PC-9 (cell line): Measurements from ENCODE around the gene WNK1. TPM values are rescaled to one million over a fixed set of nuclear protein-coding genes. Genes with fewer than 3 reads are reported as not detected.

Source experiments
- BruUV-seq: library from RNA; stranded (reverse); fragments of 400-500 nt; replicated peaks from 2 replicates; lab custom pipeline; 2021; lab: Mats Ljungman, UMichigan
- CTCF ChIA-PET: fragments of 300-600 bp; sonication (Branson Sonifier 250); formaldehyde crosslinking; loops from one replicate; lab custom pipeline; 2022; ENCODE audit warnings: antibody characterized with exemption; lab: Charles Lee
- POLR2A ChIA-PET: fragments of 300-600 bp; sonication (Branson Sonifier 250); formaldehyde crosslinking; loops from one replicate; lab custom pipeline; 2022; ENCODE audit warnings: antibody characterized with exemption; ENCODE audit not compliant: unreplicated experiment; lab: Charles Lee
- DNase-seq, 2 experiments: peaks; one replicate each; pipeline versions ENCODE4 v3.0.0 to v3.0.0-alpha.2; 2015 to 2022; ENCODE audit warnings: mixed read lengths in 1 of 2
- H2AFZ ChIP-seq: fragments of 200-600 bp; sonication (generic); 2 replicates; pipeline ENCODE4 v1.8.1; 2017; ENCODE audit warnings: antibody characterized with exemption
- H3F3A ChIP-seq: fragments of 200-600 bp; sonication (generic); 2 replicates; pipeline ENCODE4 v1.8.1; 2017; ENCODE audit warnings: antibody characterized with exemption, mild to moderate bottlenecking, low read depth; ENCODE audit not compliant: insufficient read depth
- H3K27ac ChIP-seq: fragments of 200-600 bp; sonication (generic); 2 replicates; pipeline ENCODE4 v1.6.1; 2016; ENCODE audit warnings: mixed run types
- H3K27me3 ChIP-seq: fragments of 200-600 bp; sonication (generic); 2 replicates; pipeline ENCODE4 v1.6.1; 2016; ENCODE audit warnings: low read depth, mixed run types; ENCODE audit not compliant: insufficient read depth
- H3K36me3 ChIP-seq: fragments of 200-600 bp; sonication (generic); 2 replicates; pipeline ENCODE4 v1.6.1; 2016; ENCODE audit warnings: low read depth, mixed run types
- H3K4me1 ChIP-seq: fragments of 200-600 bp; sonication (generic); replicated peaks from 2 replicates; pipeline ENCODE4 v1.6.1; 2016; ENCODE audit warnings: mixed run types; ENCODE audit not compliant: insufficient read depth
- H3K4me2 ChIP-seq: fragments of 200-600 bp; sonication (generic); 2 replicates; pipeline ENCODE4 v1.6.1; 2017; ENCODE audit warnings: mixed run types
- H3K4me3 ChIP-seq: fragments of 200-600 bp; sonication (generic); 2 replicates; pipeline ENCODE4 v1.6.1; 2016; ENCODE audit warnings: mixed run types
- H3K79me2 ChIP-seq: fragments of 200-600 bp; sonication (generic); 2 replicates; pipeline ENCODE4 v1.6.1; 2017; ENCODE audit warnings: low read depth, mixed run types
- H3K9me2 ChIP-seq: fragments of 200-600 bp; sonication (generic); 2 replicates; pipeline ENCODE4 v1.8.1; 2017; ENCODE audit warnings: mild to moderate bottlenecking; ENCODE audit not compliant: insufficient read depth
- H3K9me3 ChIP-seq: fragments of 200-600 bp; sonication (generic); 2 replicates; pipeline ENCODE4 v1.8.1; 2016; ENCODE audit warnings: low read depth; ENCODE audit not compliant: insufficient read depth
- H4K20me1 ChIP-seq: fragments of 200-600 bp; sonication (generic); 2 replicates; pipeline ENCODE4 v1.8.1; 2017; ENCODE audit not compliant: insufficient read depth
- EZH2 ChIP-seq: fragments of 200-600 bp; sonication (generic); IDR thresholded peaks from 2 replicates; pipeline ENCODE4 v1.8.0; 2017; ENCODE audit warnings: antibody characterized with exemption, low read depth
- intact Hi-C: fragments of 100-400 bp; cut with micrococcal nuclease; formaldehyde crosslinking; loops from one replicate; pipeline ENCODE4 v1.10.0; 2022; ENCODE audit not compliant: unreplicated experiment
- total RNA-seq: library from RNA; stranded (reverse); gene quantifications from 2 replicates; pipeline ENCODE4 v1.2.3, GENCODE V29; 2021
- TF ChIP-seq, protein P1 (sequence below): fragments of 200-600 bp; sonication (generic); conservative IDR thresholded peaks from 2 replicates; pipeline ENCODE4 v1.6.1; 2017; ENCODE audit warnings: mixed run types, antibody characterized with exemption, mild to moderate bottlenecking, moderate library complexity

The WNK1 gene
- total RNA-seq, 1 experiment from 2014 or later = 142 TPM

DNA sequence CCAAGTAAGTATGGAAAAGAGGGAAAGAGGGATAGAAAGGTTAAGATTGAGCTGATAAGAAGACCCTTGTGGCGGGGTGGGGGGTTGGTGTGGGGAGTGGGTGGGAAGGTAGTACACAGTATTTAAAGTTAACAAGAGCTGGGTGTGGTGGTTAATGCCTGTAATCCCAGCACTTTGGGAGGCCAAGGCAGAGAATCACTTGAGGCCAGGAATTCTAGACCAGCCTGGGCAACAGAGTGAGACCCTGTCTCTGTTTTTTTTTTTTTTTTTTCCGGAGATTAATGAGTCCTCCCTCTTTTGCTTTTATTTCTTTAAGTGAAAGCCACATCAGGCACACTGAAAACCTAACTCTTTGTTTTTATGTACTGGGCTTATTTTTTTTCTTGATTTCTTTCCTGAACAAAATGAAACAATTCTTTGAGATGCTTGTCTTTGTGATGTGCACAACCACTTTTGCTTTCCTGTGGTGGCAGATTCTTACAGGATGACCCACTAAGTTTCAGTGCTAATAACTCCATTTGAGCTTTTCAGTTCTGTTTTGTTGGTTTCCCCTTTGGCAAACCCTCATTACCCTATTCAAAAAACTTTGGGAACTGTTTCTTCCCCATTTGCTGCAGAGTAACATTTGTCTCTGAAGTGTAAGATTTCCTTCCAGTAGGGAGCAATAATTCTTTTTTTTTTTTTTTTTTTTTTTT is 54.8 kb downstream of the WNK1 start:
- H3K4me3 ChIP-seq = no peak overlapping the region
- no peaks in the 10 kb centered on the region for H3K4me1 ChIP-seq
- intact Hi-C loops = no loop called here
- POLR2A ChIA-PET = interaction anchor here (0.5 to 0.6 kb wide), 2 partner anchors 37 to 864 kb away, joined by 3 to 23 read pairs; no protein-coding TSS in a partner anchor
- H3K9me3 ChIP-seq = no peaks in the 10 kb centered on the region
- peaks cover 30% of the 10 kb centered on the region; the same call in 1 of the 2 replicates for H3F3A ChIP-seq
- H3K27ac ChIP-seq = no peak overlapping the region
- H4K20me1 ChIP-seq = peaks cover 63% of the 10 kb centered on the region
- no peak overlapping the region for H2AFZ ChIP-seq
- no peak overlapping the region for H3K4me2 ChIP-seq
- H3K36me3 ChIP-seq = no peaks in the 10 kb centered on the region
- no peak for DNase-seq
- H3K9me2 ChIP-seq = no peaks in the 10 kb centered on the region
- no TSS peak for BruUV-seq
- peaks cover 97% of the 10 kb centered on the region for H3K79me2 ChIP-seq
- TF ChIP-seq, protein P1, sequence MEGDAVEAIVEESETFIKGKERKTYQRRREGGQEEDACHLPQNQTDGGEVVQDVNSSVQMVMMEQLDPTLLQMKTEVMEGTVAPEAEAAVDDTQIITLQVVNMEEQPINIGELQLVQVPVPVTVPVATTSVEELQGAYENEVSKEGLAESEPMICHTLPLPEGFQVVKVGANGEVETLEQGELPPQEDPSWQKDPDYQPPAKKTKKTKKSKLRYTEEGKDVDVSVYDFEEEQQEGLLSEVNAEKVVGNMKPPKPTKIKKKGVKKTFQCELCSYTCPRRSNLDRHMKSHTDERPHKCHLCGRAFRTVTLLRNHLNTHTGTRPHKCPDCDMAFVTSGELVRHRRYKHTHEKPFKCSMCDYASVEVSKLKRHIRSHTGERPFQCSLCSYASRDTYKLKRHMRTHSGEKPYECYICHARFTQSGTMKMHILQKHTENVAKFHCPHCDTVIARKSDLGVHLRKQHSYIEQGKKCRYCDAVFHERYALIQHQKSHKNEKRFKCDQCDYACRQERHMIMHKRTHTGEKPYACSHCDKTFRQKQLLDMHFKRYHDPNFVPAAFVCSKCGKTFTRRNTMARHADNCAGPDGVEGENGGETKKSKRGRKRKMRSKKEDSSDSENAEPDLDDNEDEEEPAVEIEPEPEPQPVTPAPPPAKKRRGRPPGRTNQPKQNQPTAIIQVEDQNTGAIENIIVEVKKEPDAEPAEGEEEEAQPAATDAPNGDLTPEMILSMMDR = no peak
- TF ChIP-seq EZH2 = no peak
- no peaks in the 10 kb centered on the region for H3K27me3 ChIP-seq
- CTCF ChIA-PET = interaction anchor here (0.7 kb wide), 3 partner anchors 12 to 323 kb away, joined by 4 to 7 read pairs (median 4); no protein-coding TSS in a partner anchor

DNA sequence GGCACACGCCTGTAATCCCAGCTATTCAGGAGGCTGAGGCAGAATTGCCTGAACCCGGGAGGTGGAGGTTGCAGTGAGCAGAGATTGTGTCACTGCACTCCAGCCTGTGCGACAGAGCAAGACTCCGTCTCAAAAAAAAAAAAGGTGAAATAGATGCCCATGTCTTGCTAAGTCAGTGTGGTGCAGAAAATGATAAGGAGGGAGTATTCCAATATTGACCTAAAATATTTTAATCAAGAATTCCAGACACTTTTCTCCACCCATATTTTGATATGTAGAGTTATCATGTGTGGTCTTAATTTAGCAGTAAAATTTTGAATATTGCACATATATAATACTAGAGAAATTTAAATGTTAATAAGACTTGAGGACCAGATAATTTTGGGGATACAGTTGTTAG is 57.7 kb downstream of the WNK1 start:
- intact Hi-C loops = loop anchor here (10.0 kb wide), 1 partner anchor 305 kb away; no protein-coding TSS in a partner anchor
- no peak overlapping the region for H2AFZ ChIP-seq
- H3K9me3 ChIP-seq = no peaks in the 10 kb centered on the region
- no peak overlapping the region for H3K4me3 ChIP-seq
- no peak overlapping the region for H3K4me2 ChIP-seq
- TF ChIP-seq, protein P1 = no peak
- TF ChIP-seq EZH2 = no peak
- H3K4me1 ChIP-seq = no peaks in the 10 kb centered on the region
- ChIA-PET CTCF (no interaction called here), POLR2A (no interaction called here)
- no peak for DNase-seq
- peaks cover 68% of the 10 kb centered on the region for H4K20me1 ChIP-seq
- H3K27me3 ChIP-seq = no peaks in the 10 kb centered on the region
- no TSS peak for BruUV-seq
- peaks cover 35% of the 10 kb centered on the region; the same call in 1 of the 2 replicates for H3F3A ChIP-seq
- peaks cover 3% of the 10 kb centered on the region; the same call in 1 of the 2 replicates for H3K36me3 ChIP-seq
- no peaks in the 10 kb centered on the region for H3K9me2 ChIP-seq
- H3K79me2 ChIP-seq = peaks cover 91% of the 10 kb centered on the region
- H3K27ac ChIP-seq = no peak overlapping the region

- ChIA-PET POLR2A (no interaction called here), CTCF (interaction anchor here (0.7 kb wide), 1 partner anchor 10 kb away, joined by 3 read pairs; no protein-coding TSS in a partner anchor)
- H4K20me1 ChIP-seq = peaks cover 67% of the 10 kb centered on the region
- no peaks in the 10 kb centered on the region for H3K4me1 ChIP-seq
- TF ChIP-seq EZH2 = no peak
- TF ChIP-seq, protein P1 = no peak
- DNase-seq = no peak
- H3K4me2 ChIP-seq = no peak overlapping the region
- no peak overlapping the region for H2AFZ ChIP-seq
- no peaks in the 10 kb centered on the region for H3K27me3 ChIP-seq
- H3K9me3 ChIP-seq = no peaks in the 10 kb centered on the region
- BruUV-seq = no TSS peak
- H3K4me3 ChIP-seq = no peak overlapping the region
- no peak overlapping the region for H3K27ac ChIP-seq
- intact Hi-C loops = loop anchor here (10.0 kb wide), 1 partner anchor 304 kb away; no protein-coding TSS in a partner anchor
- no peaks in the 10 kb centered on the region for H3K9me2 ChIP-seq
- H3K36me3 ChIP-seq = peaks cover 10% of the 10 kb centered on the region; the same call in 1 of the 2 replicates
- H3F3A ChIP-seq = peaks cover 30% of the 10 kb centered on the region; the same call in 1 of the 2 replicates
- H3K79me2 ChIP-seq = peaks cover 91% of the 10 kb centered on the region
Observed at GRCh38 chr12:810671-811415, 58.5 kb downstream of the WNK1 start.
